PC-9 (cell line): ENCODE measurements around the gene PLEKHG4B.

ENCODE experiments used
- EZH2 ChIP-seq: fragments of 200-600 bp; sonication (generic); IDR thresholded peaks from 2 replicates; pipeline ENCODE4 v1.8.0; 2017; ENCODE audit warnings: antibody characterized with exemption, low read depth
- TF ChIP-seq, protein P1 (sequence below): fragments of 200-600 bp; sonication (generic); conservative IDR thresholded peaks from 2 replicates; pipeline ENCODE4 v1.6.1; 2017; ENCODE audit warnings: mixed run types, antibody characterized with exemption, mild to moderate bottlenecking, moderate library complexity

DNA sequence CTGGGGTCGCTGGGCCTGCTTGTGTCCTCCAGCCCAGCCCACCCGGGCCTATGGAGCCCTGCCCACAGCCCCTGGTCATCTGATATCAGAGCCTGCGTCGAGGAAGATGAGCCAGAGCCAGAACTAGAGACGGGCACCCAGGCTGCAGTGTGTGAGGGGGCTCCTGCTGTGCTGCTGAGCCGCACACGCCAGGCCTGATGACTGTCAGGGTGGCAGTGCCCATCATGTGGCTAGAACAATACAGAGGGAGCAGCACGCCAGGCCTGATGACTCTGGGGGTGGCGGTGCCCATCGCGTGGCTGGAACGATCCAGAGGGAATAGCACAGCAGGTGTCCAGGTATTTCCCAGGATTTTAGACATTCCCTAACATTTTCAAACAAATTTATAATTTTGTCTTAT lies 90.2 kb downstream of the PLEKHG4B start:
- TF ChIP-seq EZH2: no peak
- TF ChIP-seq, protein P1, sequence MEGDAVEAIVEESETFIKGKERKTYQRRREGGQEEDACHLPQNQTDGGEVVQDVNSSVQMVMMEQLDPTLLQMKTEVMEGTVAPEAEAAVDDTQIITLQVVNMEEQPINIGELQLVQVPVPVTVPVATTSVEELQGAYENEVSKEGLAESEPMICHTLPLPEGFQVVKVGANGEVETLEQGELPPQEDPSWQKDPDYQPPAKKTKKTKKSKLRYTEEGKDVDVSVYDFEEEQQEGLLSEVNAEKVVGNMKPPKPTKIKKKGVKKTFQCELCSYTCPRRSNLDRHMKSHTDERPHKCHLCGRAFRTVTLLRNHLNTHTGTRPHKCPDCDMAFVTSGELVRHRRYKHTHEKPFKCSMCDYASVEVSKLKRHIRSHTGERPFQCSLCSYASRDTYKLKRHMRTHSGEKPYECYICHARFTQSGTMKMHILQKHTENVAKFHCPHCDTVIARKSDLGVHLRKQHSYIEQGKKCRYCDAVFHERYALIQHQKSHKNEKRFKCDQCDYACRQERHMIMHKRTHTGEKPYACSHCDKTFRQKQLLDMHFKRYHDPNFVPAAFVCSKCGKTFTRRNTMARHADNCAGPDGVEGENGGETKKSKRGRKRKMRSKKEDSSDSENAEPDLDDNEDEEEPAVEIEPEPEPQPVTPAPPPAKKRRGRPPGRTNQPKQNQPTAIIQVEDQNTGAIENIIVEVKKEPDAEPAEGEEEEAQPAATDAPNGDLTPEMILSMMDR: no peak
